ENCODE results near the gene ERVW-1. TPM values are rescaled to one million over a fixed set of nuclear protein-coding genes. Genes with fewer than 3 reads are reported as not detected.
"Not testable (repeated sequence)": the region's sequence is repeated elsewhere in the genome, so short reads cannot be mapped to it uniquely, and the experiment has no call there.

The ERVW-1 gene
- total RNA-seq, 1 experiment from 2014 or later: not detected

- DNase-seq (ENCODE audit: low read depth): not testable (repeated sequence)
Measured at GRCh38 chr7:92473989-92474388, 3.8 kb downstream of the ERVW-1 start.

GRCh38 chr7:92468589-92468988, 9.2 kb downstream of the ERVW-1 start:
- DNase-seq (ENCODE audit: low read depth): not testable (repeated sequence)

GRCh38 chr7:92466682-92467081, 11.1 kb downstream of the ERVW-1 start:
- DNase-seq (ENCODE audit: low read depth): no peak

DNA sequence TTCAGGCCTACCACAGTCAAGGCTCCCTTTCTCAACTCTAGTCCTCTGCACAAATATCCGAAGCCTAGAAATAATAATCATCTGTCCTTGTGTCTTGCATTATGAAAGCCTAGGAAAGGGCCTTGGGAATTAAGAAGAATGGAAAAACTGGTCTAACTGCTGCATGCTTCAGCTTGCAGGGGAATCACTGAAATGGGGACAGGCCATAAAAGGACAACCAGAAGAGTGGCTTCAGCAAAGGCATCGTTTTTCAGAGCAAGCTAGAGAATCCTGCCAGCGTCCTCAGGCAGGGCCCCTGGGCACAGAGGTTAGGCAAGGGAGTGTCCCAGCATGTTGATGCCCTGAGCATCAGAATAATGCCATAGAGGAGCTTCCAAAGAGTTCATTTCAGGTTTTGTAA, 13.2 kb downstream of the ERVW-1 start:
- DNase-seq (ENCODE audit: low read depth): no peak

- DNase-seq (ENCODE audit: low read depth): no peak
Measured at GRCh38 chr7:92462560-92462959, 15.2 kb downstream of the ERVW-1 start.

DNA sequence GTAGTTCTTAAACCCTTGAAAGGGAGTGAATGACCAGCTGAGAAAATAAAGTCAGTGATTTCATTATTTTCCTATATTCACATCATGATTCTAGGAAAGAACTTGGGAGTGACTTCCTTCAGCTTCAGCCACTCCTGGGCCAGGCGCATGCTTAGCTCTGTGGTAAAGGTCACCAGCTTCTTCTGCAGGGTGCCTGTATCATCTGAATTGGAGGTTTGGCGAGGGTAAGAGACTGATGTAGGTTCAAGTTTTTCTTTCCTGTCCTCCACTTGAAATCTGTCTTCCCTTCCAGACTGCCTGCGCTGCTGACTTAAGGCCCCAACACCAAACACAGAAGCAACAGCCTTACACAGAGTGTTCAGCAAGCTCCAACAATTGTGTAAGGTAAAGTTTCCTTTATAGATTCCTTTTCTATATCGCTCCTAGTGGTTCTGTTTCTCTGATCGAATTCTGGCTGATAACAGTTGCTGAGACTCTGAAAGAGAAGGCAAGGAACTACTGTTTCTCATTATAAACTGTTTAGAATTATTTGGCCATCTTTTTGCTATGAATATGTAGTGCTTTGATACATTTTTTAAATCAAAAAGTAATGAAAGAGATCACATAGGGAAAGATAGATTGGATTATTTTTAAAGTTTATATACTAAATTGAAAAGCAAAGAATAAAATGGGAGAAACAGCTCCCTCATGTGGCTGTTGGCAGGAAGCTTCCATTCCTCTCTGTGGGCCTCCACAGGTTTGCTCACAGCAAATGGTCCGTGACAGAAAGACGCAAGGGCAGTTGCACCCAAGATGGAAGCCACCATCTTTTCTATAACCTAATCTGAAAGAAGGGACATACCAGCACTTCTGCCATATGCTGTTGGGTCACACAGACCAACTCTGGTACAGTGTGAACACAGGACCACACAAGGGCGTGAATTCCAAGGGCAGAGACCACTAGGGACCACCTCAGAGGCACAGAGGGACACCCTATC, 16.4 kb downstream of the ERVW-1 start:
- DNase-seq (ENCODE audit: low read depth): peak; percentile 45

DNA sequence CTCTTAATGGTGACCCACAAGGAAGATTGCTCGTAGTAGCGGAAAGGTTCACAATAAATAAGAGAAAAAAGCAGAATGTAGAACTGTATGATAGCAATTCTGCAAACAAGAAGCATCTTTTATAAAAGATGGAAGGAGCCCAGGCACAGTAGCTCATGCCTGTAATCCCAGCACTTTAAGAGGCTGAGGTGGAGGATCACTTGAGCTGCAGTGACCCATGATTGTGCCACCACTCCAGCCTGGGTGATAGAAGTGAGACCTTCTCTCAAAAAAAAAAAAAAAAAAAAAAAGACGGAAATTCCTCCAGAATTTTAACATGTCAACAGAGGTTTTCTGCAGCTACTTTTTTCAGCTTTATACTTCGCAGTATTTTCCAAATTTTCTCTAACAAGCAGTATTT, 17.2 kb downstream of the ERVW-1 start:
- no peak for DNase-seq (ENCODE audit: low read depth)

- no peak for DNase-seq (ENCODE audit: low read depth)
Measured at GRCh38 chr7:92460109-92460508, 17.6 kb downstream of the ERVW-1 start.

DNA sequence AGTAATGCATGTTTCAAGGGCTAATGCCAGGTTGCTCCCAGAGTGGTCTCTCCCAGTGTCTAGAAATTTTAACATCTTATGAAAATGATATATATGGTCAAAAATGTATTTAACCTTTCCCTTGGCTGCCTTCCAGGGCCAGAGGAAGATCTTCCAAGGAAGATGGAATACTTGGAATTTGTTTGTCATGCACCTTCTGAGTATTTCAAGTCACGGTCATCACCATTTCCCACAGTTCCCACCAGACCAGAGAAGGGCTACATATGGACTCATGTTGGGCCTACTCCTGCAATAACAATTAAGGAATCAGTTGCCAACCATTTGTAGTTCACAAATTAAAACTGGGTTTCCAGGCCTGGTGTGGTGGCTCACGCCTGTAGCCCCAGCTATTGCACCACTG, 21.5 kb downstream of the ERVW-1 start:
- DNase-seq (ENCODE audit: low read depth): no peak

DNA sequence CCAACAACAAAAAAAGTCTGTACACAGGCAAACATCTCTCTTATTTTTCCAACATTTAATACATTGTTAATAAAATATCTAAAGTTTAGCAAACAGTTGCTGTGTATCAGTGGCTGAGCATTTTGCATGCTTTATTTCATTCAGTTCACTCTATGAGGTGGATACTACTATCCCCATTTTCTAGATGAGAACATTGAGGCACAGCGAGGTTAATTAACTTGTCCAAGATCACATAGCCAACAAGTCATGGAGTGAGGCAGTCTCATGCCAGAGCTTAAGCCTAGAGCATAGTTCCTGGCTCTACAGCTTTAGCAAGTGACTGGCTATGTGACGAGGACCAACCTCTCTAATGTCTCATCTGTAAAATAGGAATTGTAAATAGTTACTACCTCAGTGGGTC, 26.1 kb downstream of the ERVW-1 start:
- no peak for DNase-seq (ENCODE audit: low read depth)

GRCh38 chr7:92448205-92448747, 29.5 kb downstream of the ERVW-1 start:
- DNase-seq (ENCODE audit: low read depth): peak; percentile 62

GRCh38 chr7:92447345-92448204, 30.2 kb downstream of the ERVW-1 start, which contains the start of gene GATAD1:
TSS of gene GATAD1 (plus strand) at chr7:92447482. CDS start at chr7:92447730, 248 bp downstream.
- DNase-seq (ENCODE audit: low read depth): peak; percentile 93

DNA sequence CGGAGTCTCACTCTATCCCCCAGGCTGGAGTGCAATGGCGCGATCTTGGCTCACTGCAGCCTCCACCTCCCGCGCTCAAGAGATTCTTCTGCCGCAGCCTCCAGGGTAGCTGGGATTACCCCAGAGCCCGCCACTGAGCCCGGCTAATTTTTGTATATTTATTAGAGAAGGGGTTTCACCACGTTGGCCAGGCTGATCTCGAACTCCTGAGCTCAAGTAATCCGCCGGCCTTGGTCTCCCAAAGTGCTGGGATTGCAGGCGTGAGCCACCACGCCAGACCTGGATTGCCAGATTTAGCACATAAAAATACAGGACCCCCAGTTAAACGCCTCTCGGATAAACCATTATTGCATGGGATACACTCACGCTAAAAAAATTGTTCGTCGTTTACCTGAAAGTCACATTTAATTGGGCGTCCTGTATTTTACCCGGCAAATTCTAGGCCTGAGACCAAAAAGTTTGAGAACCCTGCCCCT, 30.8 kb downstream of the ERVW-1 start:
- no peak for DNase-seq (ENCODE audit: low read depth)

- DNase-seq (ENCODE audit: low read depth): not testable (repeated sequence)
Measured at GRCh38 chr7:92442720-92443119, 35.0 kb downstream of the ERVW-1 start.

DNA sequence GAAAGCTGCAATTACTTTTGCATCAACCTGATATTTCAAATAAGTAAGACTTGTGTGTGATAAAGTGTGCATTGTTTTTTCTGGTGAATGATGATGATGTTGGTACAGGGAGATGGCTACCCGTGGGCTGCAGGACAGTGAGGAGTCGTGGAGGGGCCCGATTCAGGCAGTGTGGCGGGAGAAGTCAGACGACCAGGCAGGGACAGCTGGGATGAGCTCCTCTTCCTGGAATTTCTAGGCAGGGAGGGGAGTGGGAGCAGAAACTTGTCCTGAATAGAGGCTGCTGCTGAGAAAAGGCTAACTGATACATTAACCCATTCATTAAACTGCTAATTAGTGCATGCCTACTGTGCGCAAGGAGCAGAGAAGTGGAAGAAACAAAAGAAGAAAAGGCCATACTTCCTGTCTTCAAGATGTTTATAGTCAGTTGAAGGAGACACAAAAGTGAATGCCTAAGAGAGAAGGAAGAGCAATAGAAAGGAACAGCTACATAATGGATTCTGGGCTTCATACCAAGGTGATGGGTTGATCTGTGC, 39.7 kb downstream of the ERVW-1 start:
- DNase-seq (ENCODE audit: low read depth): no peak

DNA sequence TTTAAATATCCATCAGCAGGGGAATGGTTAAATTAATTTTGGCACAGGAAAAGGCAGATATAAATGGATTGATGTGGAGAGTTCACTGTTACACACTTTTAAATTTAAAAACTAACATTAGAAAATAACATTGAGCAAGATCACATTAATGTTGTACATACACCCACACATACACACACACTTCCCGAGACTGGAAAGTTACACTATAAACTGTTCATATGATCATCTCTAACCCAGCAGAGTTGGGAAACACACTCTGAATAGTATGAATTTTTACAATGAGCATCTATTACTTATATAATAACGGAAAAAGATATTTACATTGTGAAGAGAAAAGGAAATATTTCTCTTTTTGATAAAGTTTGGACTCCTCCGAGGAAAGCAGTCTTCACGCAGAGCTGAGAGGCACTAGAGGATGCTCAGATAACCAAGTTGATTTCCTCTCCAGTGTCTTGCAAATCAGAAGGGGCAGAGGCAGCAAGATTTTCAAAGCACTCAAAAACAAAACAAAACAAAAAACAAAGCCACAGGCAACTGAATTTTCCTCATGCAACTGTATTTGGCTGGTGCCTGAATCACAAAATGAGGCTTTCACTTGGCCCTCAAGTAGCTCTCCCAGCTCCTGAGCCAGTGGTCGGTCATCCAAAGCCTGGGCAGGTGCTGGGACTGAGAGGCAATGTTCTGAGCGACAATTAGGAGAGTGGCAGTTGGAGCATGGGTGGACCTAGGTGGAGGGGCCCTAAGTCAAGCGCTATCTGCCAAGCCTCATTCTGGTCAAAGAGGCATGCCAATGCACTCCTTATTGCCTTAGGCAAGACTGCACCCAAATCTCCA, 40.9 kb downstream of the ERVW-1 start:
- DNase-seq (ENCODE audit: low read depth): no peak

DNA sequence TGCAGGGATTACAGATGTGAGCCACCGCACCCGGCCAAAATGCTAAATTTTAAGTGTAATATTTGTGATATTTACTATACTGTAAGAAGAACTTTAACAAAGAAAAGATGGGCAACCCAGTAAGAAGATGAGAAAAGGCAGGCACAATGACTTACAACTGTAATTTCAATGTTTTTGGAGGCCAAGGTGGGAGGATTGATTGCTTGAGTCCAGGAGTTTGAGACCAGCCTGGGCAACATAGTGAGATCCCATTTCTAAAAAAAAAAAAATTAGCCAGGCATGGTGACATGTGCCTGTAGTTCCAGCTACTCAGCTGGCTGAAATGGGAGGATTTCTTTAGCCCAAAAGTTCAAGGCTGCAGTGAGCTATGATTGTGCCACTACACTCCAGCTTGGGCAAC, 42.2 kb downstream of the ERVW-1 start:
- DNase-seq (ENCODE audit: low read depth): no peak

DNA sequence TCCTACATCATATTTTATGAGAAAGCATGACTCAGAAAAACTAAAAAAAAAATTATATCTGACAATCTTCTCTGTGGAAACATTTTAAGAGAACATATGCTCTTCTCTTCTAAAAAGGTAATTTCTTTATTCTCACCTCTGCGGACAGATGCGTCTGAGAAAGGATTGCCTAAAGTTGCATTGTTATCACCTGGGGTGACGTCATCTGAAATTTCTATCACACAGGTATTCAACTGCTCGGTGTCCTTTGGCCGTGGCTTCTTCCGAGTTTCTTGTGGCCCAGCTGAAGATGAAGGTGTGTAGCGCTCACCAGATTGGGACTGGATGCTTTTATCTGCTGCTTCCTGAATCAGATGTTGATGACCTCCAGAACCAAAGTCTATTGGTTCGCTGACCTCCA, 44.7 kb downstream of the ERVW-1 start:
- DNase-seq (ENCODE audit: low read depth): no peak

GRCh38 chr7:92432299-92432946, 45.3 kb downstream of the ERVW-1 start:
- no peak for DNase-seq (ENCODE audit: low read depth)

GRCh38 chr7:92427193-92427592, 50.6 kb downstream of the ERVW-1 start:
- DNase-seq (ENCODE audit: low read depth): no peak
